Pulmonary artery endothelial cell (primary cell): ENCODE results near the gene ZNHIT3. TPM values are rescaled to one million over a fixed set of nuclear protein-coding genes. Genes with fewer than 3 reads are reported as not detected.

Source experiments
- total RNA-seq: library from RNA; depleted of rRNA; stranded (reverse); fragments of >200 nt; gene quantifications from 2 replicates; pipeline ENCODE4 v1.2.3, GENCODE V29; 2014

ZNHIT3 gene
- total RNA-seq, 1 donor from 2014 or later: 30.7 TPM

Other genes starting within 250 kb of the ZNHIT3 start
- gene TBC1D3I, start 222.1 kb upstream of the ZNHIT3 start, total RNA-seq: 0.14 TPM in 1 of 2 replicates, not detected in the other
- not detected in 2 replicates for gene TBC1D3G, start 162.8 kb upstream of the ZNHIT3 start, total RNA-seq
- gene TBC1D3H, start 98.2 kb upstream of the ZNHIT3 start, total RNA-seq: not detected in 2 replicates
- gene MYO19, start 48.2 kb downstream of the ZNHIT3 start, total RNA-seq: 59.9 and 85.1 TPM in 2 replicates
- gene PIGW, start 48.3 kb downstream of the ZNHIT3 start, total RNA-seq: 12.1 and 12.7 TPM in 2 replicates
- 46.9 and 55.7 TPM in 2 replicates for gene GGNBP2, start 58.2 kb downstream of the ZNHIT3 start, total RNA-seq
- 8.2 and 10.0 TPM in 2 replicates for gene DHRS11, start 105.2 kb downstream of the ZNHIT3 start, total RNA-seq
- gene MRM1, start 114.9 kb downstream of the ZNHIT3 start, total RNA-seq: 3.6 and 7.3 TPM in 2 replicates